ENCODE measurements around the gene KPNA6. TPM values are rescaled to one million over a fixed set of nuclear protein-coding genes. Genes with fewer than 3 reads are reported as not detected.

The KPNA6 gene
- total RNA-seq, 4 donors from 2014 or later: 44.6 to 62.8 (median 53.4) TPM

DNA sequence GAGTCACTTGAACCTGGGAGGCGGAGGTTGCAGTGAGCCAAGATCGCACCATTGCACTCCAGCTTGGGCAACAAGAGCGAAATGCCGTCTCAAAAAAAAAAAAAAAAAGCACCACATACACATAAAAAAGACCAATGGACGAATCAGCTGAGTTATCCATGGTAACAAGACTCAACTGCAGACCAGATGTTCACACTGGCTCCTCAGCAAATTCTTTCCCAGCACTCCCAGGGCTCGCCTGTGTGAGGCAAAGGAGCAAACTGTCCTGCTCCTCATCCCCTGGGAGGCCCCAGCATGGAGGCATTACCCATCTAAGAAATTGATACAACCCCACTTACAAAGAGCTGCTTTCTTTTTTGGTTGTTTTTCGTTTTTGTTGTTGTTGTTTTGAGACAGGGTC, 111.2 kb downstream of the KPNA6 start:
- H3K4me1 ChIP-seq: peaks cover 27 to 40% of the 10 kb centered on the region in 2 donors
- no peak for DNase-seq
- intact Hi-C loops (cut with DNase I): no loop called here
- H3K9me3 ChIP-seq: no peaks in the 10 kb centered on the region
- WGBS, 2 donors: 86 to 88% methylated on average over 7 of the region's 7 CpGs
- peaks cover 11 to 26% of the 10 kb centered on the region in 2 donors for H3K36me3 ChIP-seq
- H3K27me3 ChIP-seq: no peaks in the 10 kb centered on the region
- no peak overlapping the region for H3K4me3 ChIP-seq (replicated peaks in 1 of 3)
- TF ChIP-seq CTCF (IDR thresholded peaks at IDR 0.05) (no peak), POLR2A (IDR thresholded peaks at IDR 0.05) (no peak)
- H3K27ac ChIP-seq: peak overlapping the region in 1 of 3 donors; percentile 28

GRCh38 chr1:32220746-32221580, 113.1 kb downstream of the KPNA6 start:
- H3K36me3 ChIP-seq: peaks cover 26 to 31% of the 10 kb centered on the region in 2 donors
- no peak for TF ChIP-seq CTCF (IDR thresholded peaks at IDR 0.05)
- TF ChIP-seq POLR2A (IDR thresholded peaks at IDR 0.05): peak in 1 of 2 donors; percentile 61
- intact Hi-C loops (cut with DNase I): loop anchor here (10.0 kb wide), 1 partner anchor 174 kb away; the partner anchor contains the start of gene BSDC1
- peak; percentile 90 to 97 for DNase-seq
- peak overlapping the region in 1 of 3 donors; percentile 99 for H3K4me3 ChIP-seq (replicated peaks in 1 of 3)
- 39 to 43% methylated on average over 4 of the region's 4 CpGs for WGBS, 2 donors
- H3K9me3 ChIP-seq: no peaks in the 10 kb centered on the region
- H3K27ac ChIP-seq: peak overlapping the region; percentile 57 to 89 (median 84)
- no peaks in the 10 kb centered on the region for H3K27me3 ChIP-seq
- H3K4me1 ChIP-seq: peaks cover 27 to 39% of the 10 kb centered on the region in 2 donors

DNA sequence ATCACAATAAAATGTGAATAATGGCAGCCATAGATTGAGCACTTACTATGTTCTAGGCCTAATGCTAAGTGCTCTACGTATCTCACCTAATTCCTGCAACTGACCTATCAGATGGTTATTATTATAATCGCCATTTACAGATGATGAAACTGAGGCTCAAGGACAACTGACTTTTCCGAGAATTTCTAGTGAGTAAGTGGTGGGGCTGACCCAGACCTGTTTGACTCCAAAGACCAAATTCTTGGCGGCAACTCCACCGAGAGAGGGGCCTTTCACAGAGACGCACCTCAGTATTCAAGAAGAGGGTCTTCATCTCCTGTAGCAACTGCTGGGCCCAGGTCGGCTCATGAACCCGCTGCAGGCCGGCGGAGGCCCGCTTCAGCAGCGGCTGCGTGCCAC, 113.7 kb downstream of the KPNA6 start:
- H3K36me3 ChIP-seq: peaks cover 28 to 31% of the 10 kb centered on the region in 2 donors

GRCh38 chr1:32221980-32222755, 114.3 kb downstream of the KPNA6 start, which contains the start of the genes EIF3I and TMEM234:
Gene EIF3I, plus strand, starts transcription at chr1:32222407. Its CDS starts 35 bp downstream, at chr1:32222442.
Gene TMEM234, minus strand, starts transcription at chr1:32222353. Its CDS starts 31 bp downstream, at chr1:32222322.
- intact Hi-C loops (cut with DNase I): loop anchor here (10.0 kb wide), 1 partner anchor 173 kb away; the partner anchor contains the start of gene BSDC1
- no peaks in the 10 kb centered on the region for H3K9me3 ChIP-seq
- H3K27me3 ChIP-seq: no peaks in the 10 kb centered on the region
- peak; percentile 93 for DNase-seq
- H3K27ac ChIP-seq: peak within 1 kb of the TSS; percentile 77 to 89 (median 84)
- TF ChIP-seq CTCF (IDR thresholded peaks at IDR 0.05) (no peak), POLR2A (IDR thresholded peaks at IDR 0.05) (peak in 1 of 2 donors; percentile 75)
- H3K4me1 ChIP-seq: peaks cover 27 to 36% of the 10 kb centered on the region in 2 donors
- WGBS, 2 donors: 0 to 2% methylated on average over 33 to 42 of the region's 46 CpGs
- peaks cover 25 to 26% of the 10 kb centered on the region in 2 donors for H3K36me3 ChIP-seq
- H3K4me3 ChIP-seq (replicated peaks in 1 of 3): peak within 1 kb of the TSS; percentile 61 to 99 (median 90)

More for the DNA sequence above, 113.7 kb downstream of the KPNA6 start:
- H3K4me1 ChIP-seq: peaks cover 27 to 36% of the 10 kb centered on the region in 2 donors
- WGBS, 2 donors: 5 to 22% methylated on average over 5 to 13 of the region's 13 CpGs
- no peaks in the 10 kb centered on the region for H3K9me3 ChIP-seq
- peak overlapping the region; percentile 61 to 99 (median 90) for H3K4me3 ChIP-seq (replicated peaks in 1 of 3)
- H3K27me3 ChIP-seq: no peaks in the 10 kb centered on the region
- no peak for TF ChIP-seq CTCF (IDR thresholded peaks at IDR 0.05)
- TF ChIP-seq POLR2A (IDR thresholded peaks at IDR 0.05): no peak
- intact Hi-C loops (cut with DNase I): loop anchor here (10.0 kb wide), 1 partner anchor 173 kb away; the partner anchor contains the start of gene BSDC1
- H3K27ac ChIP-seq: peak overlapping the region; percentile 57 to 89 (median 84)
- no peak for DNase-seq
